ENCODE data around the gene DRC1. TPM values are rescaled to one million over a fixed set of nuclear protein-coding genes. Genes with fewer than 3 reads are reported as not detected.

DRC1 gene
- total RNA-seq, 2 donors from 2014 or later, result not detected

GRCh38 chr2:26395394-26395793 lies 6.3 kb upstream of the DRC1 start:
- DNase-seq (no peak), ATAC-seq (no peak)
- intact Hi-C loops (cut with DNase I, micrococcal nuclease), result no loop called here

GRCh38 chr2:26396734-26397298 lies 4.9 kb upstream of the DRC1 start:
- ATAC-seq, result no peak
- no peak for DNase-seq
- intact Hi-C loops (cut with DNase I, micrococcal nuclease), result no loop called here

GRCh38 chr2:26399771-26400376 lies 1.8 kb upstream of the DRC1 start:
- intact Hi-C loops (cut with DNase I, micrococcal nuclease), result no loop called here
- no peak for ATAC-seq
- no peak for DNase-seq

- intact Hi-C loops (cut with DNase I, micrococcal nuclease), result no loop called here
- DNase-seq, result no peak
- ATAC-seq, result no peak
Measured at GRCh38 chr2:26400723-26401122, 997 bp upstream of the DRC1 start.

- intact Hi-C loops (cut with DNase I, micrococcal nuclease), result no loop called here
- no peak for ATAC-seq
- DNase-seq, result no peak
Measured at GRCh38 chr2:26407526-26407925, 5.8 kb downstream of the DRC1 start.

- intact Hi-C loops (cut with DNase I, micrococcal nuclease), result no loop called here
- DNase-seq, result no peak
- ATAC-seq, result no peak
Measured at GRCh38 chr2:26409785-26410184, 8.1 kb downstream of the DRC1 start.

- intact Hi-C loops (cut with DNase I, micrococcal nuclease), result no loop called here
- no peak for DNase-seq
- no peak for ATAC-seq
Measured at GRCh38 chr2:26410764-26411243, 9.1 kb downstream of the DRC1 start.

- DNase-seq, result no peak
- ATAC-seq, result no peak
- intact Hi-C loops (cut with DNase I, micrococcal nuclease), result no loop called here
Measured at GRCh38 chr2:26411419-26411818, 9.7 kb downstream of the DRC1 start.

GRCh38 chr2:26412091-26412673 lies 10.5 kb downstream of the DRC1 start:
- intact Hi-C loops (cut with DNase I, micrococcal nuclease), result no loop called here
- DNase-seq (no peak), ATAC-seq (no peak)

GRCh38 chr2:26414311-26414710 lies 12.6 kb downstream of the DRC1 start:
- ATAC-seq, result no peak
- intact Hi-C loops (cut with DNase I, micrococcal nuclease), result no loop called here

GRCh38 chr2:26421961-26422360 lies 20.2 kb downstream of the DRC1 start:
- ATAC-seq, result no peak
- DNase-seq, result no peak
- intact Hi-C loops (cut with DNase I, micrococcal nuclease), result no loop called here

More at GRCh38 chr2:26414311-26414710, 12.6 kb downstream of the DRC1 start:
- DNase-seq, result no peak

- ATAC-seq, result no peak
- intact Hi-C loops (cut with DNase I, micrococcal nuclease), result no loop called here
- no peak for DNase-seq
Measured at GRCh38 chr2:26422947-26423629, 21.4 kb downstream of the DRC1 start.

- no peak for ATAC-seq
- no peak for DNase-seq
- intact Hi-C loops (cut with DNase I, micrococcal nuclease), result no loop called here
Measured at GRCh38 chr2:26423750-26424149, 22.0 kb downstream of the DRC1 start.

- ATAC-seq, result no peak
- intact Hi-C loops (cut with DNase I, micrococcal nuclease), result no loop called here
- no peak for DNase-seq
Measured at GRCh38 chr2:26424221-26424620, 22.5 kb downstream of the DRC1 start.

GRCh38 chr2:26428846-26429245 lies 27.1 kb downstream of the DRC1 start:
- ATAC-seq (no peak), DNase-seq (no peak)

GRCh38 chr2:26429779-26430578 lies 28.3 kb downstream of the DRC1 start:
- intact Hi-C loops (cut with DNase I, micrococcal nuclease), result no loop called here
- no peak for DNase-seq
- ATAC-seq, result no peak

More at GRCh38 chr2:26428846-26429245, 27.1 kb downstream of the DRC1 start:
- intact Hi-C loops (cut with DNase I, micrococcal nuclease), result no loop called here

- intact Hi-C loops (cut with DNase I, micrococcal nuclease), result no loop called here
- ATAC-seq, result no peak
Measured at GRCh38 chr2:26430826-26431225, 29.1 kb downstream of the DRC1 start.

GRCh38 chr2:26432363-26432762 lies 30.6 kb downstream of the DRC1 start:
- intact Hi-C loops (cut with DNase I, micrococcal nuclease), result no loop called here
- ATAC-seq, result no peak
- no peak for DNase-seq

More at GRCh38 chr2:26430826-26431225, 29.1 kb downstream of the DRC1 start:
- no peak for DNase-seq

GRCh38 chr2:26432859-26433258 lies 31.1 kb downstream of the DRC1 start:
- ATAC-seq (no peak), DNase-seq (no peak)
- intact Hi-C loops (cut with DNase I, micrococcal nuclease), result no loop called here
